ENCODE measurements around the gene ANO2. TPM values are rescaled to one million over a fixed set of nuclear protein-coding genes. Genes with fewer than 3 reads are reported as not detected.

ANO2 gene
- polyA plus RNA-seq, 1 experiment = 0.09 TPM

DNA sequence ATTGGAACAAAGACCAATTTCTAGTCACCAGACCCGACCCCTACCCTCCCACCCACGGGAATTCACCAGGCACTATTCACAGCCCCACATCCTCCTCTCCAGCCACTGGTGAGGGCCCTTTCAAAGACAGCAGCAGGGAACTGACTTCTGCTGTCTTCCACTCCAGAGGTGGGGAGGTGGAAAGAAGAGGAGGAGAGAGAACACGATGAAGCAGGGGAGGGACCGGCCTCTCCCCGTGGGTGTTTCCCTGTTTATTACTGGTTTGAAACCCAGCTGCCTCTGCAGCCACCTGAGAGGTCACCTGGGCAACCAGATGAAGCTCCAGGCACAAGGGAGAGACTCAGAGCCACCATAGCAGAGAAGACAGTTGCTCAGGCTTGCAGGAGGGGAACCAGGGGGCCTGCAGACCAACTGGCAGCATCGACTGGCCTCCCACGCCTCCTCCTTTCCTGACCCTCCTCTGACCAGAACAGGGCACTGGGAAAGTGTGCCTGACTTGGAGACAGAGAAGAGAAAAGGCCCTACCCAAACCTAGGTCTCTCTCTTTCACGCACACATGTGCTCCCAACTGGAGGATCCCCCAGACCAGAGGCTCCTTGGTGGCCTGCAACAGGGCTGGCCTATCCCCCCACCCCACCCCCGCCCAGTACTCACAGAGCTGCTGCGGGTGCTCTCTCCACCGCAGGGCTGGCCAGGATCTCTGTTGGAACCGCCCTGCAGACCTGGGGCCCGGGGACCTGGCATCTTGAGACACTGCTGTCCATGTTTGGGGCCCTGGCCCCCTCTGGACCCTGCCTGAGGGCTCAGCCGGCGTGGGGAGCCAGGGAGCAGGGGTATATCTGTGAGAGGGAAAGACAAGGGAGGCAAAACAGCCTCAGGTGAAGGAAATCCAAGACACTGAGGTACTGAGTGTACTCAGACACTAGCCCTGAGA is 22.8 kb downstream of the ANO2 start:
- TF ChIP-seq, protein P1, sequence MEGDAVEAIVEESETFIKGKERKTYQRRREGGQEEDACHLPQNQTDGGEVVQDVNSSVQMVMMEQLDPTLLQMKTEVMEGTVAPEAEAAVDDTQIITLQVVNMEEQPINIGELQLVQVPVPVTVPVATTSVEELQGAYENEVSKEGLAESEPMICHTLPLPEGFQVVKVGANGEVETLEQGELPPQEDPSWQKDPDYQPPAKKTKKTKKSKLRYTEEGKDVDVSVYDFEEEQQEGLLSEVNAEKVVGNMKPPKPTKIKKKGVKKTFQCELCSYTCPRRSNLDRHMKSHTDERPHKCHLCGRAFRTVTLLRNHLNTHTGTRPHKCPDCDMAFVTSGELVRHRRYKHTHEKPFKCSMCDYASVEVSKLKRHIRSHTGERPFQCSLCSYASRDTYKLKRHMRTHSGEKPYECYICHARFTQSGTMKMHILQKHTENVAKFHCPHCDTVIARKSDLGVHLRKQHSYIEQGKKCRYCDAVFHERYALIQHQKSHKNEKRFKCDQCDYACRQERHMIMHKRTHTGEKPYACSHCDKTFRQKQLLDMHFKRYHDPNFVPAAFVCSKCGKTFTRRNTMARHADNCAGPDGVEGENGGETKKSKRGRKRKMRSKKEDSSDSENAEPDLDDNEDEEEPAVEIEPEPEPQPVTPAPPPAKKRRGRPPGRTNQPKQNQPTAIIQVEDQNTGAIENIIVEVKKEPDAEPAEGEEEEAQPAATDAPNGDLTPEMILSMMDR (IDR thresholded peaks at IDR 0.05; ENCODE audit: low read depth, low read length) = no peak
- Histone ChIP-seq H3K27me3 (ENCODE audit: control insufficient read depth, insufficient read depth, low read length) (peaks cover 4% of the 10 kb centered on the region), H3K9me3 (ENCODE audit: control insufficient read depth, insufficient read depth, low read length) (no peaks in the 10 kb centered on the region; the same call in 1 of the 2 replicates), H3K27ac (ENCODE audit: low read depth, low read length) (no peak overlapping the region), H3K4me3 (ENCODE audit: low read depth, low read length) (no peak overlapping the region)
- CTCF ChIA-PET = no interaction called here
- DNase-seq (ENCODE audit: low read depth, low spot score) = no peak
- POLR2A ChIA-PET = no interaction called here

DNA sequence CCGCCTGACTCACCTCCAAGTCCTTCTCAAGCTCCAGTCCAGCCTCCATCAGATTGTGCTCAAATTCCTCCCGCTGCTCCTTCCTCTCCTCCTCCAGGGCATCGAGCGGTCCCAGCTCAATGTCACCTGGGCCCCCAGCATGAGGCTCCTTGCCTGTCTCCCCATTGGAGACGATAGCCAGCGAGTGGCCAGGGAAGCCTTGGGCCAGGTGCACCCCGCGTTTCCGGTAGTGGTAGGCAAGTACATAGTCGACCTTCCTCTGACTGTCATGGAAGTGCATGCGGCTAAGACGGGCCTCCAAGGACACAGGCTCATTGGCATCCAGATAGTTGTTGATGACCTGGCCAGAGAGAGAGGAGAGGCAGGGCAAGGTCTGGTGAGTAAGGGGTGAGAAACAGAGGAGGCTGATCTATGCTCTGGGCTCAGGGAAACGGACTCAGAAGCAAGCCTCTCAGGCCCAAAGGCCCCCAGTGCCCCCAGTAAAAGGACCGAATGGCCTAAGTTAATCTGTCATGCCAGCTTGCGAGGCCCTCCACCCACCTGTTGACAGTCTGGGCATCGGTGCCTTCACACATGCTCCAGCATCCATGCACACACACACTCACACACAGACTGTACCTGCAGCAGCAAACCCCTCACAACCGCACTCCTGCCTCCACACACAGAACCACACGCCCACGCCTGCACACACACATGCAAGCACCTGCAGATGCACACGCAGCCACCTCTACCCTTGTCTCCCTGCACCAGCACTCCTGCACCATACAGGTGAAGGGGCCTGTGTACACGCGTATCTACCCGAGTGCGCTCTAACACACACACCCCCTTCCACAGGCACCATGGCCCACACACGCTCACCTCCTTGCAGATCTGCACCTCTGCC is 23.8 kb downstream of the ANO2 start:
- H3K27ac ChIP-seq (ENCODE audit: low read depth, low read length) = no peak overlapping the region
- no peak overlapping the region for H3K4me3 ChIP-seq (ENCODE audit: low read depth, low read length)
- H3K9me3 ChIP-seq (ENCODE audit: control insufficient read depth, insufficient read depth, low read length) = no peaks in the 10 kb centered on the region; the same call in 1 of the 2 replicates
- H3K27me3 ChIP-seq (ENCODE audit: control insufficient read depth, insufficient read depth, low read length) = peaks cover 4% of the 10 kb centered on the region
- ChIA-PET POLR2A (no interaction called here), CTCF (no interaction called here)
- TF ChIP-seq, protein P1 (IDR thresholded peaks at IDR 0.05; ENCODE audit: low read depth, low read length) = no peak
- no peak for DNase-seq (ENCODE audit: low read depth, low spot score)

DNA sequence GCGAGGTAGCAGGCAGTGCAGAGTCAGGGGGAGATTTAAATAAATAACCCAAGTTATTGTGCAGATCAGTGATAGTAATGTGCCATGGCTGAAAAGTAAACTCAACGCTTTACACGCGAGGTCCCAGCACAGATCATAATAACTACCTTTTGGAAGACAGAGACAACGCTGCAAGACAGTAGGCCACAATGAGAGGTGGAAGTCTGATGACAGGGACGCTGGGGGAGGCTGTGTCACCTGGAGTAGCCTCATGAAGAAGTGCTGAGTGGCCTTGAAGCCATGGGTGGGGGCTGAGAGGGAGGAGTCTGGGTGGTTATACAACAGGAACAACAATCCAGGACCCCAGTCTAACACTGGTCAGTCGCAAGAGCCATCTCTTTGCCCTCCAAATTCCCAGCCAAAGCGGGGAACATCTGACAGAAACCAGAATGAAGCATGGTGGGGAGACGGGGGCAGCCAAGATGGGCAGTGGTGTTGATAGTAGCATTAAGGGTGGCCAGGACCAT is 28.2 kb downstream of the ANO2 start:
- CTCF ChIA-PET = no interaction called here
- Histone ChIP-seq H3K27ac (ENCODE audit: low read depth, low read length) (no peak overlapping the region), H3K9me3 (ENCODE audit: control insufficient read depth, insufficient read depth, low read length) (no peaks in the 10 kb centered on the region), H3K4me3 (ENCODE audit: low read depth, low read length) (no peak overlapping the region), H3K27me3 (ENCODE audit: control insufficient read depth, insufficient read depth, low read length) (peaks cover 7% of the 10 kb centered on the region)
- POLR2A ChIA-PET = no interaction called here
- TF ChIP-seq, protein P1 (IDR thresholded peaks at IDR 0.05; ENCODE audit: low read depth, low read length) = no peak
- no peak for DNase-seq (ENCODE audit: low read depth, low spot score)

DNA sequence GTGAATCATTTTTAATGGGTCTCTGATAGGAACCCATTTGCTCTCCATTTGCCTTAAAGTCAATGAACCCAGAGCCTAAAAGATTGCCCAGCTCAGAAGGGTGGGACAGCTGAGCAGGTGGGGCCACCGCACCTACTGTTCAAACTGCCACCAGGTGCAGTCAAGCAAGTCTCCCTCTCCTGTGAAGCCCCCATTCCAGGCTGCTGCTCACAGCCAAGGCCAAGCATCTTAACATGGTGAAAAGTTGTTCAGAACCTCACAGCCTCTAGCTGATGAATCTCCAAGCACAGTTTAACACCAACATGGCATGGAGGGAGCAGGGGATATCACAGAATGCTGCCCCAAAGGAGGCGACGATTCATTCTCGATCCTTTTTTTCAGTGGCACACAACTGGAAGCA is 29.5 kb downstream of the ANO2 start:
- ChIA-PET POLR2A (no interaction called here), CTCF (no interaction called here)
- no peak overlapping the region for H3K27ac ChIP-seq (ENCODE audit: low read depth, low read length)
- no peak for DNase-seq (ENCODE audit: low read depth, low spot score)
- no peak overlapping the region for H3K4me3 ChIP-seq (ENCODE audit: low read depth, low read length)
- TF ChIP-seq, protein P1 (IDR thresholded peaks at IDR 0.05; ENCODE audit: low read depth, low read length) = no peak
- no peaks in the 10 kb centered on the region for H3K9me3 ChIP-seq (ENCODE audit: control insufficient read depth, insufficient read depth, low read length)
- H3K27me3 ChIP-seq (ENCODE audit: control insufficient read depth, insufficient read depth, low read length) = peaks cover 9% of the 10 kb centered on the region
